OCI-LY3 (cell line): ENCODE data around the gene LNX1.

Source experiments
- H2AFZ ChIP-seq: fragments of 200-600, 300-600 bp; shearing (Covaris generic); 2 replicates; pipeline ENCODE4 v1.6.0; 2014; ENCODE audit warnings: antibody characterized with exemption, low read depth, low read length
- H3K27ac ChIP-seq: fragments of 200-600, 300-600 bp; sonication (generic); 2 replicates; pipeline ENCODE4 v1.5.1; 2014; ENCODE audit warnings: mild to moderate bottlenecking, low read length, moderate library complexity, mixed read lengths
- H3K27me3 ChIP-seq: fragments of 200-600, 300-600 bp; sonication (generic); 2 replicates; pipeline ENCODE4 v1.6.1; 2014; ENCODE audit warnings: low read depth, low read length, mixed read lengths
- H3K36me3 ChIP-seq: fragments of 200-600, 300-600 bp; sonication (generic); replicated peaks from 2 replicates; pipeline ENCODE3; 2014; ENCODE audit warnings: low read depth, low read length, mixed read lengths
- H3K4me1 ChIP-seq: fragments of 300-600, 200-600 bp; sonication (generic); 2 replicates; pipeline ENCODE4 v1.6.1; 2014; ENCODE audit warnings: low read length, mixed read lengths
- H3K4me2 ChIP-seq: fragments of 200-600, 300-600 bp; sonication (generic); 2 replicates; pipeline ENCODE4 v1.6.1; 2014; ENCODE audit warnings: low read length, mixed read lengths
- H3K4me3 ChIP-seq: fragments of 300-600, 200-600 bp; sonication (generic); 2 replicates; pipeline ENCODE4 v1.5.1; 2014; ENCODE audit warnings: antibody characterized with exemption, mild to moderate bottlenecking, low read length, moderate library complexity
- H3K79me2 ChIP-seq: fragments of 300-600, 200-600 bp; shearing (Covaris generic); 2 replicates; pipeline ENCODE4 v1.6.1; 2014; ENCODE audit warnings: mild to moderate bottlenecking, low read length, mixed read lengths
- H3K9ac ChIP-seq: fragments of 300-600, 200-600 bp; shearing (Covaris generic); 2 replicates; pipeline ENCODE4 v1.6.0; 2014; ENCODE audit warnings: mild to moderate bottlenecking, low read length, moderate library complexity
- H3K9me3 ChIP-seq: fragments of 200-600, 300-600 bp; shearing (Covaris generic); 2 replicates; pipeline ENCODE4 v1.6.1; 2014; ENCODE audit warnings: low read length, mixed read lengths; ENCODE audit not compliant: insufficient read depth
- H4K20me1 ChIP-seq: fragments of 200-600, 300-600 bp; sonication (generic); 2 replicates; pipeline ENCODE4 v1.6.1; 2016; ENCODE audit warnings: low read length, mixed read lengths; ENCODE audit not compliant: insufficient read depth
- EZH2phosphoT487 ChIP-seq: fragments of 200-600 bp; shearing (Covaris generic); IDR thresholded peaks from 2 replicates; pipeline ENCODE4 v1.6.1; 2018; ENCODE audit warnings: antibody characterized with exemption, mixed run types, low read depth
- TF ChIP-seq, protein P1 (sequence below): fragments of 200-600, 300-600 bp; sonication (generic); IDR thresholded peaks from 2 replicates; pipeline ENCODE4 v1.5.1; 2014; ENCODE audit warnings: antibody characterized with exemption, low read length, low read depth

LNX1 gene

DNA sequence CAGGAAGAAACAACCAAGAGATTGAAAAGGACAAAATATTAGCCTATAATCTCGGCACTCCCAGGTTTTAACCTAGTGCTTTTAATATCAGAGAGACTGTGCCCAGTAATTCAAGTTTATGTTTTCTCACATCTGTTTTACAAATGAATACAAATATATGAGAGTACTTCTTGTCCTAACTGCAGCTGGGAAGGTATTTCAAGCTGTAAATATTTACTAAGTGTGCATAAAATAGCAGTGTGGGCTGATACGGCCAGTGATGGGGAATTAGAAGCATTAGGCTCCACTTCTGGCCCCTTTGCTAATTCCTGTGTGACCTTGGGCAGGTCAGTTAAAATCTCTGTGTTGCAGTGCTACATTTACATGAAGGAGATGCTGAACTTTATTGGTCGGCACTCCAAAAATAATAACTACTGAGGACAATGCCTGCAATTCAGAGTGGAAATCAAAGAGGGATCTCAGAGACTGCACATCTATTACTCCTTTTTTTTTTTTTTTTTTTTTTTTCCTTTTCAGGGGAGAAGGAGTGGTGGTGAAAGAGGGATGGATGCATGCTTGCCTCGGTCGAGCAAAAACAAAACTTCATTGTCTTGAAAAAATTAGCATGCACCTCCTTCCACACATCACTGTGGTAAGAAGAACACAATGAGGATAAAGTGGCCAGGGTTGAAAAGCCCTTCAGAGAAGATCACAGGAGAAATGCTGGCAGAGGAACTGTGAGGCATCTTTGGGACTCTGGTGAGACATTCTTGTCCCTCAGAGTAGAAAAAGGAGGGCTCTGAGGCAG, 44.6 kb upstream of the LNX1 start:
- Histone ChIP-seq H4K20me1 (no peaks in the 10 kb centered on the region), H3K4me2 (no peak overlapping the region), H3K79me2 (no peaks in the 10 kb centered on the region), H3K27me3 (peaks cover 27% of the 10 kb centered on the region), H3K4me1 (peaks cover 9% of the 10 kb centered on the region), H3K27ac (no peak overlapping the region), H2AFZ (no peak overlapping the region), H3K4me3 (no peak overlapping the region), H3K9ac (no peak overlapping the region), H3K9me3 (no peaks in the 10 kb centered on the region), H3K36me3 (no peaks in the 10 kb centered on the region)
- no peak for TF ChIP-seq EZH2phosphoT487
- TF ChIP-seq, protein P1, sequence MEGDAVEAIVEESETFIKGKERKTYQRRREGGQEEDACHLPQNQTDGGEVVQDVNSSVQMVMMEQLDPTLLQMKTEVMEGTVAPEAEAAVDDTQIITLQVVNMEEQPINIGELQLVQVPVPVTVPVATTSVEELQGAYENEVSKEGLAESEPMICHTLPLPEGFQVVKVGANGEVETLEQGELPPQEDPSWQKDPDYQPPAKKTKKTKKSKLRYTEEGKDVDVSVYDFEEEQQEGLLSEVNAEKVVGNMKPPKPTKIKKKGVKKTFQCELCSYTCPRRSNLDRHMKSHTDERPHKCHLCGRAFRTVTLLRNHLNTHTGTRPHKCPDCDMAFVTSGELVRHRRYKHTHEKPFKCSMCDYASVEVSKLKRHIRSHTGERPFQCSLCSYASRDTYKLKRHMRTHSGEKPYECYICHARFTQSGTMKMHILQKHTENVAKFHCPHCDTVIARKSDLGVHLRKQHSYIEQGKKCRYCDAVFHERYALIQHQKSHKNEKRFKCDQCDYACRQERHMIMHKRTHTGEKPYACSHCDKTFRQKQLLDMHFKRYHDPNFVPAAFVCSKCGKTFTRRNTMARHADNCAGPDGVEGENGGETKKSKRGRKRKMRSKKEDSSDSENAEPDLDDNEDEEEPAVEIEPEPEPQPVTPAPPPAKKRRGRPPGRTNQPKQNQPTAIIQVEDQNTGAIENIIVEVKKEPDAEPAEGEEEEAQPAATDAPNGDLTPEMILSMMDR: no peak

DNA sequence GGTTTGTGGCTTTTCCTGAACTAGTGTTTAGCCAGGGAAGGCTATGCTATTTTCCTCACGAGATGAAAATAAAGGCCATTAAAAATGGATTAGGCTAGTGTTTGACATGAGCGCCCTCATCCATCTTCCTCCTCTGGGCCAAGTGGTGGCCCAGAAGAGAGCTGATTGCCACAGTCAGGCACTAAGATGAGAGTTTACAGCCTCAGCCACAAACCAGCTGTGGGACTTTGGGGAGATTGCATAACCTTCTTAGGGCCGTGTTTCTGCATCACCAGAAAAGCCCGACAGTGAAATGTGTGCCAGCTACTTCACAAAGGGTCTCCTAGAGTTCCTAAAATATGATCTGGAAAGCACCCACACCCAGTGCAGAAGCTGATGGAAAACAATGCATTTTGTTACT, 42.3 kb upstream of the LNX1 start:
- no peak for TF ChIP-seq EZH2phosphoT487
- TF ChIP-seq, protein P1: no peak
- no peak overlapping the region for H3K4me3 ChIP-seq
- no peak overlapping the region for H3K9ac ChIP-seq
- no peak overlapping the region for H2AFZ ChIP-seq
- no peak overlapping the region for H3K27ac ChIP-seq
- no peak overlapping the region for H3K4me2 ChIP-seq
- no peaks in the 10 kb centered on the region for H3K36me3 ChIP-seq
- peaks cover 27% of the 10 kb centered on the region for H3K27me3 ChIP-seq
- H4K20me1 ChIP-seq: no peaks in the 10 kb centered on the region
- H3K9me3 ChIP-seq: no peaks in the 10 kb centered on the region
- H3K4me1 ChIP-seq: no peaks in the 10 kb centered on the region
- H3K79me2 ChIP-seq: no peaks in the 10 kb centered on the region

DNA sequence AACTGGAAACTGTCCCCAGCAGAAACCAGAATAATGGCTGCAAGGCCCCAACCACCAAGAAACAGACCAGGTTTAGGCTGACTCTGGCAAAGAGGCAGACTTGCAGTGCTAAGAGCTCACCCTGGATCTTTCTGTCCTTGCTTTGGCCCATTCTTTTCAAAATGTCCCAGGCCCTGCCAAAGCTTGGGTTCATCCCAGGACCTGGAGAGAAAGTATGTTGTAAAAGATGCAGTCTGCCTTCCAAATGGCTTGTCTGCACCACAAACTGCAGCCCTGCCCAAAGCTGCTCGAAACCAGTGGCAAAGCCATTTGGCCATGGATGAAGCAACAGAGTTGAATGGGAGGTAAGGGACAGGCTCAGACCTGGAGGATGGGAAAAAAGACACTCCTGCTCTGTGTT, 38.0 kb upstream of the LNX1 start:
- H3K79me2 ChIP-seq: no peaks in the 10 kb centered on the region
- H2AFZ ChIP-seq: no peak overlapping the region
- H4K20me1 ChIP-seq: no peaks in the 10 kb centered on the region
- no peaks in the 10 kb centered on the region for H3K36me3 ChIP-seq
- no peaks in the 10 kb centered on the region for H3K9me3 ChIP-seq
- TF ChIP-seq, protein P1: no peak
- no peak for TF ChIP-seq EZH2phosphoT487
- peaks cover 4% of the 10 kb centered on the region; the same call in 1 of the 2 replicates for H3K27me3 ChIP-seq
- H3K4me3 ChIP-seq: no peak overlapping the region
- H3K4me2 ChIP-seq: no peak overlapping the region
- no peak overlapping the region for H3K9ac ChIP-seq
- H3K4me1 ChIP-seq: no peaks in the 10 kb centered on the region
- no peak overlapping the region for H3K27ac ChIP-seq

DNA sequence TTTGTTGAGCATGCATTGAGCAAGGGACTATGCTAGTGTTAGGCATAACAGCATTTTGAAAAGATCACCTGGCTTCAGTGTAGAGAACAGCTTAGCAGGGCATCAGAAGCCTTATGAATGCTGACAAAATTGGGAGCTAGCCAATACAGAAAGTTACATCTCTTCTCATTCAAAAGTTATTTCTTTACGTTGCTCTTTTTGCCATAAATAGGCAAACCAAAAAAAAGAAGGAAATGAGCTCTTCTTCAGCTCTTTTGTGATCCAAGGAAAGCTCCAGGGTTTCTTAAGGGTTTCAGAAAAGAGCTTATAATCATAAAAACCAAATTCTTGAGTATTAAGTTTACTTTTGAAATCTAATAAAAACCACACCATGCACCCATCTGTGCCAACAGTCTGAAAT, 35.2 kb upstream of the LNX1 start:
- TF ChIP-seq, protein P1: no peak
- no peak for TF ChIP-seq EZH2phosphoT487
- H3K4me1 ChIP-seq: no peaks in the 10 kb centered on the region
- H3K4me2 ChIP-seq: no peak overlapping the region
- H4K20me1 ChIP-seq: no peaks in the 10 kb centered on the region
- no peaks in the 10 kb centered on the region for H3K36me3 ChIP-seq
- no peaks in the 10 kb centered on the region for H3K27me3 ChIP-seq
- H3K27ac ChIP-seq: no peak overlapping the region
- no peaks in the 10 kb centered on the region for H3K79me2 ChIP-seq
- H3K9ac ChIP-seq: no peak overlapping the region
- no peaks in the 10 kb centered on the region for H3K9me3 ChIP-seq
- H3K4me3 ChIP-seq: no peak overlapping the region
- H2AFZ ChIP-seq: no peak overlapping the region
